GM18526 (cell line): ENCODE measurements around the gene OLA1.

ENCODE experiments used
- POLR2A ChIP-seq: IDR thresholded peaks from 3 replicates; pipeline ENCODE4 v1.6.1; 2011; ENCODE audit not compliant: insufficient read length; ENCODE audit errors: extremely low read depth

Gene OLA1

DNA sequence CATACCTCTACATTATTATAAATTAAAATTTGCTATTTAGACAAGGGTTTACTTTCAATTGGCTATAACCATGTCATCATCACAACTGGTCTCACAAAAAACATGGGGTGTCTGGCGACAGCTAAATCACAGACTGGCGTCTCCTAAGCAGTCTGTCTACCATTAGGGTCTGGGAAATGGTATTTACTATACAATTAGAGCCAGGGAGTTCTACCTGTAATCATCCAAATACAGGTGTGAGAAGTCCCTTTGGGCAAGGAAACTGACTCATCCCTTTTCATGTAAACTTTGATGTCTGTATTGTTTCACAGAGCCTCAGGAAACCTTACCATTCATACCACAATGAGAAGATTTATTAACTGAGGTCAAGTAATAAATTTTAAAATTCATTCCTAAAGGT, 126.7 kb downstream of the OLA1 start:
- TF ChIP-seq POLR2A, result no peak

DNA sequence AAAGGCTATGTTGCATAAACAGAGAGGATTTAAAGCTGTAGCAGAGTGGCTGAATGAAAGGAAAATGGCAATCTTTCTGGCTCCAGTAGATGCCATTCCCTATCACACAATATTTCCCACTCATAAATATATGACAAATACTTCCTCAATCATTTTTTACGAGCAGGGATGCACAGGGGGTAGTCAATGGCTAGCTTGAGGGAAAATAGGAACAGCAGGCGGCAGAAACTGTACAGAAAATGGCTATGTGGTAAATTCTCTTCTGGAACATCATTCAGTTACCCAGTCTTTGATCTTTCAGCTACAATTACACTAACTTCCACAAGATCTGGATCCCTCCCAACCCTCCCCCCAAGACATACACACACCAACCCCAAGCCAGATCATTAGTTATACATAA, 127.2 kb downstream of the OLA1 start:
- TF ChIP-seq POLR2A, result no peak

DNA sequence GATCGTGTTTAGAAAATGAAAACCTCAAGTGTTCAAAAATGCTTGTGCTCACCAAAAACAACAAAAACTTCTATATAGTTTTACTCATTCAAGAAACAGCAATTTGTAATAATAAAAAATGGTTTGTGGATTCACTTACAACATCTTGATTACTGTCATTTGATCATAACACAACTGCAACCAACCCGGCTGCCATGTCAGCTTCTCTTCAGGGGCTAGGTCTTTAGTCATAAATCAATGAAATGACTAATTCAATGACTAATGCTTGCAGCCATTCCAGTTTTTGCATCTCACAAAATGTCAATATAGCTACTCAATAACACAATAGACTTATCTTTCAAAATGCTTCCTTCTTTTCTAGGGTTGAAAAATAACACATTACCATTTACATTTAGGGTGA, 128.0 kb downstream of the OLA1 start:
- TF ChIP-seq POLR2A, result no peak

DNA sequence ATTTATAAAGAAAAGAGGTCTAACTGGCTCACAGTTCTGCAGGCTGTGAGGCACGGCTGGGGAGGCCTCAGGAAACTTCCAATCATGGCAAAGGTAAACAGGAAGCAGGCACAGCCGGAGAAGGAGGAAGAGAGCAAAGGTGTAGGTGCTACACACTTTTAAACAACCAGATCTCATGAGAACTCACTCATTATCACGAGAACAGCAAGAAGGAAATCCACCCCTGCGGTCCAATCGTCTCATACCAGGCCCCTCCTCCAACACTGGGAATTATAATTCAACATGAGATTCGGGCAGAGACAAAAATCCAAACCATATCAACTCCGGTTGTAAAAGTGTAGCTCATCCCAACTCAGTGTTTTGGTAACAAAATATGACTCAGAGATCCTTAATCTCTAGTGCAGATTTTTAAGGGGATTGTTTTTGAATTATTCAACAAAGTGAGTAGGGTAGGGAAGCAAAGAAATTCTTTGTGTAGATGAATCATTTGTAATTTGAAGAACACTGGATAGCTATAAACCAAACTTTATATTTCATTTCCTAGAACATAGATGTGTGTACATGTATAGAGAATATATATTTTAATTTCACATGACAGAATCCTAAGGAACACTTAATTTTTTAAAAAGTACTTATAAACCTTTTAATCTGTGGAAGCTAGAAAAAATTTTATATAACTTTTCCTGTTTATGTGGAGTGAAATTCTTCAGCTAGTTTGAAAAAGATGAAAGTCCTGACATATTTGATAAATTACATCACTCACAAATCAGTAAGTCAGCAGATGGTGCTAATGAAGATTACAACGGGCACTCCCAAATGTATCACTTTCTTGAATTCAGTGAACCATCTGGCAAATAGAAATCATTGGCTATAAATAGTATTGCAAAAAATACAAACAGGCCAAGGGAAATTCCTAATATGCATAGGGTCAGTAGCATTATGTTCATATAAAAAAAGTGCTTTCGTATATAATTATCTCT, 130.1 kb downstream of the OLA1 start:
- TF ChIP-seq POLR2A, result no peak

DNA sequence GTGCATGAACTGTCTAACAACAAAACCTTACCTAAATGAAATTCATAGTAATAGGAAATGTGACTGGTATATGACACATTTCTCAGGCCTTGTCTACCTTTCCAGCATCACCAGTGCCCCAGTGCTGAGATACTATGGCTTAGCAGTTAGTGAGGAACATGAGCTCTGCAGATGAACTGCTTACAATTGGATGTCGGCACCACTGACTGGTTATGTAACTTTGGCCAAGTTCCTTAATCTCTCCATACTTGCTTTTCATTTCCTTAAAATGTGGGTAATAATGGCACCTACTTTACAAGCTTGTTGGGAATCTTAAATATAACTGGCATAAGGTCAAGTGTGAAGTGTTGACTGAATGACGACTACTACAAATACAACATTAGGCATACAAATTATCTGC, 136.3 kb downstream of the OLA1 start:
- no peak for TF ChIP-seq POLR2A

DNA sequence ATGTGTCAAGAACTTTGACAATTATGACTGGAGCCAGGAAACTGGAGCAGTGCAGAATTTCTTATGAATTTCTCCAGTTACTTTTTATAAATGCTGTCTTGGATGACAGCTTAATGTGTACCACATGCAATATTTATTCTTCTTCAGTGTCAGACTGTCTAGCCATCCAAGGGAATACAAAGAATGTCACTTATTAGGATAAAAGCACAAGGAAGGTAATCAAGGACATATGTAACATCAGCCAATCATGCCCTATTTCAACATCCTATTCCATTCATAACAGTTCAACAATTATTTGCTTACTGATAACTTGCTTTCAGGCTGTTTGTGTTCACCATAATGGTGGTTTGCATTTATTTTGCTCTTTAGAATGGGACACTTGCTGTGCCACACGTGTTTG, 139.8 kb downstream of the OLA1 start:
- TF ChIP-seq POLR2A, result no peak

DNA sequence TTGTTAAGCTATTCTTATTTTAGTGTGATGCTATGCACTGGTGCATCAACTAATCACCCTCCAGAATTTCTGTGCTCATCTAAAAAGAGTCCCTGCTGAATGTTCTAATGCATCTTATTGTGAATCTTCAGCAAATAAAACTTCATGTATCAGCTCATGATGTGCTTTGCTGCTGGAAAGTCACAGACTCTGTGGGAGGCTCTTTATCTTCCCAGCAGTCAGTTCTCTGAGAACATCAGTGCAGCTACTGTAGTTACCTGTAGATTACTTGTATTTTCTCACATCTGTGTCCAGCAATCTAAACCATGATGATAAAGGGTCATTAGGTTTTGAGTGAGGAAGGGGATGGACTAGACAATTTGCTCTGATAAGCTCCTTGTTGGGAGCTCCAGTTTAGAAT, 141.6 kb downstream of the OLA1 start:
- no peak for TF ChIP-seq POLR2A

DNA sequence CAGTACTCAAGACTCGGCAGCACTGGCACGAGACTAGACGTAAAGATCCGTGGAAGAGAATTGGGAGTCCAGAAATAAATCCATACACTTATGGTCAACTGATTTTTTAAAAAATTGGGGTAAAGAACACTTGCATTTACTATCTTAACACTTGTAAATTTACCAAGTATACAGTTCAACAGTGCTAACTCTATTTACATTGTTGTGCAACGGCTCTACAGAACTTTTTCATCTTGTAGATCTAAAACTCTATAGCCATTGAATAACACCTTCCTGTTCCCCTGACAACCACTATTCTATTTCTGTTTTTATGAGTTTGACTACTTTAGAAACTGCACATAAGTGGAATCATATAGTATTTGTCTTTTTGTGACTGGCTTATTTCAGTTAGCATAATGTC, 153.8 kb downstream of the OLA1 start:
- TF ChIP-seq POLR2A, result no peak

DNA sequence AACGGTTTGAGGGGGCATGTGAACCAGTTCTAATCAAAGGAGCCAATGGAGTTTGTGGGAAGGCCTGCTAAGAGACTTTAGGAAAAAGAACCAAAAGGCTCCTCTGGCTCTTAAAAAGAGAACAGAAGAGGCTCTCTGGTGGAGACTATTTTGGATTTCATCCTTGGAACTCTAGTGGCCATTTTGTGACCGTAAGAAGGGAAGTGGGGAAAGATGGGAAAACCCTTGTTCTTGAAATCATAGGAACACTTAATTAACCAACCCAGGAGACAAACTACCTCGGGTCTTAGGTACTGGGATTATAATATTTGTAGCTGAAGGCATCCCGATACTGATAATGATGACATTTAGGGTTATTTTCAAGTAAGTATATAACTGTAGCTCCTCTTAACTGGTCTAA, 157.9 kb downstream of the OLA1 start:
- TF ChIP-seq POLR2A, result no peak

DNA sequence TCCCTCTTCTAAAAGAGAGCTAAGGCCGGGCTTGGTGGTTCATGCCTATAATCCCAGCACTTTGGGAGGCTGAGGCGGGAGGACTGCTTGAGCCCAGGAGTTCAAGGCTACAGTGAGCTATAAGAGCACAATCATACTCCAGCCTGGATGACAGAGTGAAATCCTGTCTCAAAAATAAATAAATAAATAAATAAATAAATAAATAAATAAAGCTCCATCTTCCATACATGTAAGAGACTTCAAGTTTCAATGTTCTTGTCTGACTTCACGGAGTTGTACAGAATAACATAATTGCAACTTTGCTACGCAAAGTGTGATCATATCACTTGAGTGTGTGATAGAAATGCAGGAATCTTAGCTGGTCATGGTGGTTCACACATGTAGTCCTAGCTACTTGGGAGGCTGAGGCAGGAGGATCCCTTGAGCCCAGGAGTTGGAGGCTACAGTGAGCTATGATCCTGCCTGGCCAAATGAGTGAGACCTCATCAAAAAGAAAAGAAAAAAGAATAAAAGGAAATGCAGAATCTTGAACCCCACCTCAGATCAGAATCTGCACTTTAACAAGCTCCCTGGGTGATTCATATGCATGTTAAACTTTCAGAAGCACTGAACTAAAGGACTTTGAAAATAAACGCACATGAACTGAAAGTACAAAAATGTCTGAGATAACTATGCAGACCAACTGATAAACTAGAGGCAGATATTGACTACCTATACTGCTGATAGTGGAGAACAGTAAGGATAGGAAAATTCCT, 159.4 kb downstream of the OLA1 start:
- TF ChIP-seq POLR2A, result no peak

DNA sequence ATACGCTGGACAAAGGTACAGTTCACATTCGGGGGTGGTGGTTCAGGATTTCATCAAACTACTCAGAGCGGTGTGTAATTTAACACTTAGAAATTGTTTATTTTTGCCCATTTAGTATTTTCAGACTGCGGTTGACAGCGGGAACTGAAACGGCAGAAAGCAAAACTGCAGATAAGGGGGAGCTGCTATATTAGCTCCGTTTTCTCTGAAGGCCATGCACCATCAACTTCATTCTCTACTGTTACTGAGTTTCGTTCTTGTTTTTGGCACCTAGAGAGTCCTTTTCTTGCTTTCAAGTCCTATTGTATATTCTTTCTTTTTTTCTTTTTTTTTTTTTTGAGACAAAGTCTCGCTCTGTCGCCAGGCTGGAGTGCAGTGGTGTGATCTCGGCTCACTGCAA, 161.6 kb downstream of the OLA1 start:
- TF ChIP-seq POLR2A, result no peak

DNA sequence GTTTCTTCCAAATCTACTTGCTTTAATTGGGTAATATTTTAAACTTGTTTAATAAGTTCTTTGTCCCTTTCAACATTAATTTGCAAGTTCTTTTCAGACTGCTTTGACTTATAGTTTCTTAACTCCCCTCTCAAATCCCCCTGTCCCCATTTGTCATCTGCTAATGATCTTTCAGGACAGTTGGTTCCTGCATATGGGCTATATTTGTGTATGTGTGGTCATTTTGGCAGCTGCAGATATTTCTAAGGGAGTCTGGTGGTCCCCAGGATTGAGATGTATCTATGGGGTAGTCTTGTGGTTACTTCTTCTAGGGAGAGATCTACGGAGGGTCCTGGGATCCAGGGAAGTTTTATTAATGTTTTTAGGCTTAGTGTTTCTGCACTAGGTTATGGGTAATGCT, 162.6 kb downstream of the OLA1 start:
- no peak for TF ChIP-seq POLR2A

DNA sequence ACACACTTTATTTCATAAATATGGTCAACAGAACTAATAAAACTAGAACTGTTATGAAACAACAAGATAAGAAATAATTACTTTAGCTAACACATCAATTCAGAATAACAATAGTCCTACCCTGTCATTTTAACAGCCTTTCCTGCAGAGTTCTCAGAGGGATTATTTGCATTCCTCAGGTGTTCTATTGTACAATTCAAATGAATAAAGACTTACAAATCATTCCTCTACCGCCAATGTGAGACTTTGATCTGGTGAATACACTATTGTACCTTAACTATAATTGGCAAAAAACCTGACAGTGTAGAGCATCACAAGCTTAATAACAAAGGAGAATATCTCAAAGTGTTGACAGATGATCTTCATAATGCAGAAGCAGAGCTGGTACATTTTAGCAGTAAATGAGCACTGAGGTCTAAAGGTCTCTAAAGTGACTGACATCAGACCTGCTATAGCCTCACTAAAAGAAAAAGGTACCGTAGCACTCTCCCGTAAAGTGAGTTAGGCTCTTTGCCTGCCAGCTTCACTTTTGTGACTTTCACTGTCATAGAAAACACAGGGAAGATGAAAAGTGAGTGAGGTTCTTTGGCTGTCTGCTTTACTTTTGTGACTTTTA, 164.4 kb downstream of the OLA1 start:
- no peak for TF ChIP-seq POLR2A

DNA sequence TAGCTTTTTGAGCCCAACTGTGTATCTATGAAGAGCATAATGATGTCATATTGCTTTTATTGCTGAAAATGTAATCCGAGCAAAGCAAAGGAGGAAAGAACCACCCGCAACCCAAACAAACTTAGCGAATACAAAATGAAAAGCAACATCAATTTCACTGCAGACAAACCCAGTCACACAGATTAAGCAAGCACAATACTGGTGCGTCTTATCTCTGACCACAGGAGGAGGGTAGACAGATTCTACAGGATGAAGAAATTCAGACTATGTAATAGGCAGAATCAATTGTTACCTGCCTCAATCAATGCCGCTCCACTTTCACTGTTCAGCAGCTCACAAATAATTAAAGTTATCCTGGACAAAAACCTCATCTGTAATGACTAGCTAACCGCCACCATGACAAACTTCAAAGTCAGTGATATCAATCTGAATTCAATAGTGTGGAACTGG, 167.6 kb downstream of the OLA1 start:
- no peak for TF ChIP-seq POLR2A

DNA sequence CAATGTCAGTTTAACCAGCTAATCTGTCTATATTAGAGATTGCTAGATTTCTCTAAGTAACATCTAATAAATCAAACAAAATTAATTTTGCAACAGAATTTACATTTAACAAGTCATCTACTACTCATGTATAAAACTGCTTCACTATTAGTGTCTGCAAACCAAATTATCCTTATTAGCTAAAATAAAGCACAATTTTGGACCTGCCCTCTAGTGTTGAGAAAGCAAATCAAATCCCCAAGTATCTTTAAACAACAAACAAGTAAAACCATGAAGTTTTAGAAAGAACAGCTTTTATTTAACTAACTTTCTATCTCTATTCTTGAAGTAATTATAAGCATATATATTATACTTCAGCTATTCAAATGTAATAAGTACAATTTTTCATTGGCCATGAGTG, 170.1 kb downstream of the OLA1 start:
- no peak for TF ChIP-seq POLR2A

DNA sequence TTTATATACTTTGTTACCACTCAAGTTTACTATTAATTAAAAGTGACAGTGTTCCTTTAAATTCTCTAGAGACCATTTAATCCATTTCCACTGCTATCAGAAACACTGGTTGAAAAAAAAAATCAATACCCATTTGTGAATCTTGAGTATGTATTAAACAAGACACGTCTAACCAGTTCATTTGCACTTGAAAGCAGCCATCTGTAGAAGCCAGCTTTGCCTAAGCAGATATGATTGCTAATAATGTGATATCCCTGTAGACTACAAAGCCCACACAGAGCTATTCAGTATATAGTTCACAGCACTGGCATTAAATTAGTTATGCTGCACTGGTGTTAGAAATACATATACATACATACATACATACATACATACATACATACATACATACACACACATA, 171.4 kb downstream of the OLA1 start:
- no peak for TF ChIP-seq POLR2A

DNA sequence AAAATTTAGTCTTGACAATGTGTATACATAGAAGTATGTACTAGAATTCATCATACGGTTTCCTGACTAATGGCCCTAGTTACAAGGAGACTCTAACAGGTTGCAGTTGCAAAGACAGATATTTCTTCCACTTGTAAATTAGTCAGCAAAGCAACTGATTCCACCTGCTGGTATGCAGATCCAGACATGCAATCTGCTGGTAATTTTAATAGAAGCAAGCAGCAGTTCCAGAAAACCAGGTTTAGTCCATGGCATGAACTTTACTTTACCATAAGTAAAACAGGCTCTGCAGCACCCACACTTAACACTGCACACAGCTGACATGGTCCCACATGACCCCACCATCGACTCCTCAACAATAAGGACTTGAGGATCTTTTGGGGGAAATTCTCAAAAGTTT, 172.3 kb downstream of the OLA1 start:
- no peak for TF ChIP-seq POLR2A

DNA sequence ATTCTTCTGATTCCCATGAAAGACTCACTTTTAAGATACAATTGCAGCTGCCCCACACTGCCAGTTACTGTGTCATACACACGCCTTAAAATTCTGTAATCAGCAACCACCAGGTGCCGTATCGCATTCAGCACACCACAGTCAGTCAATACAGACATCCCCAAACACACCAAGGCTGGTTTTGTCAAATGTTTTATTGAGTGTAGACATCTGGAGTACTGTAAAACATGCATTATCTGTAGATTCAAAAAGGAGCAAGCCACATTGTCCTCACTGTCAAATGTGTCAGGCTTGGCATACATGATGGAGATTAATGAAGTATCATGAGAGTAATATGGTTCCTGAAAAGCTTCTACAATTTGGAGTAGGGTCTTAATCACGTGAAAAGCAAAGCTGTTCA, 173.5 kb downstream of the OLA1 start:
- no peak for TF ChIP-seq POLR2A
